Measurements from ENCODE around the gene PRSS50. TPM values are rescaled to one million over a fixed set of nuclear protein-coding genes. Genes with fewer than 3 reads are reported as not detected.

The PRSS50 gene
- total RNA-seq, 1 donor from 2014 or later, result not detected

GRCh38 chr3:46677411-46677726 lies 40.3 kb downstream of the PRSS50 start:
- H3K4me3 ChIP-seq, result no peak overlapping the region
- H3K36me3 ChIP-seq, result peaks cover 10 to 39% of the 10 kb centered on the region in 2 donors
- H3K4me1 ChIP-seq, result no peaks in the 10 kb centered on the region
- no peak for DNase-seq (ENCODE audit: low spot score in 2 of 2)
- H3K9me3 ChIP-seq, result no peaks in the 10 kb centered on the region
- no peaks in the 10 kb centered on the region for H3K27me3 ChIP-seq
- no peak overlapping the region for H3K27ac ChIP-seq
- TF ChIP-seq CTCF (IDR thresholded peaks at IDR 0.05), result no peak
- intact Hi-C loops (cut with DNase I), result no loop called here

- no peak for DNase-seq (ENCODE audit: low spot score in 2 of 2)
- no peak overlapping the region for H3K27ac ChIP-seq
- no peak for TF ChIP-seq CTCF (IDR thresholded peaks at IDR 0.05)
- peaks cover 7 to 42% of the 10 kb centered on the region in 2 donors for H3K36me3 ChIP-seq
- no peak overlapping the region for H3K4me3 ChIP-seq
- H3K27me3 ChIP-seq, result no peaks in the 10 kb centered on the region
- intact Hi-C loops (cut with DNase I), result no loop called here
- no peaks in the 10 kb centered on the region for H3K4me1 ChIP-seq
- no peaks in the 10 kb centered on the region for H3K9me3 ChIP-seq
Measured at GRCh38 chr3:46676601-46677410, 40.9 kb downstream of the PRSS50 start.

DNA sequence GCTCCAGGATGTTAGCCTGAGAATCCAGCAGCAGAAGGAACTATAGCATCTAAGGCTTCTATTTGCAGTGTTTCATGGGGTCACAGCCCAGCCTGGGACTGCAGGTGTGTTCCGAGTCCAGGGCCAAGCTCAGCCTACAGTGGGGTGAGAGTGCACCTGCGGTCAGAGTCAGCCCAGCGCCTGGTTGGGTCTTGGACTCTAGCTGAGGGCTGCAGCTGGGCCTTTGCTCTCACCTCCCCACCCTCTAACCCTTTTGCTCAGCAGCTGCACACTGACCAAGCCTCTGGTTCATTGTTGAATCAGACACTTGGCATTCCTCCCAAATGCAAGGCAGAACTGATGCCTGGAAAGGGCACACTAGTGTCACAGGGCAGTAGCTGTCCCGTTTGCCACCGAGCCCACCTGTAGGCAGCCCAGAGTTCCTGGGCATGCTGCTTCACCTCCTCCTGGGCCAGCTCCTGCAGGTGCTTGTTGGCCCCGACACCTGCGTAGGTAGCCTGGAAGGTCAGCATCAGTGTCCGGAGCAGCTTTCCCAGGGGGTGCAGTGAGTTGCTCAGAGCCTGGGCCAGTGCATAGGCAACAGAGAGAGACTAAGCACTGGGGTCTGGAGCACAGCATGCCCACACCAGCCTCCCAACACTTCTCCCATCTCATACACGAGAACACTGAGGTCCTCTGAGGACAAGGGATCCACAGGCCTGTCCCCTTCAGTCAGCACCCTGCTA lies 41.7 kb downstream of the PRSS50 start:
- intact Hi-C loops (cut with DNase I), result no loop called here
- no peak overlapping the region for H3K4me3 ChIP-seq
- H3K27ac ChIP-seq, result no peak overlapping the region
- DNase-seq (ENCODE audit: low spot score in 2 of 2), result no peak
- no peak for TF ChIP-seq CTCF (IDR thresholded peaks at IDR 0.05)
- H3K4me1 ChIP-seq, result no peaks in the 10 kb centered on the region
- no peaks in the 10 kb centered on the region for H3K9me3 ChIP-seq
- no peaks in the 10 kb centered on the region for H3K27me3 ChIP-seq
- H3K36me3 ChIP-seq, result peaks cover 0 to 37% of the 10 kb centered on the region in 2 donors

DNA sequence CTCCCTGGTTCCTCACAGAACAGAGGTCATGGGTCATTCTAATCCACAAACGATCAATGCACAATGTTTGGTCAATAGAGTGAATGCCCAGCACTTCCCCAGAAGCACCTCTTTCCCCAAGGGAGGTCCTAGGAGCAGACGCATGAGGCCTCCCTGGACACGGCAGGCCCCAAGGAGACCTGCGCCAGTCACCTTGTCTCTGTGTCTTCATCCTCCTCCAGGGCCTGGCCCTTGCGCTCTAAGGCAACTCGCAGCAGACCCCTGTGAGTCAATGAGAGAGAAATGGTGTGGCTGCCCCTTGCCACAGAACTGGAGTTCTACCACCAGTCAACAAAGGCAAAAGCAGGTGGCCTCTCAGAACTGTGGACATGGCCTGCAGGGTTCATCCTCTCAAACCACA lies 42.2 kb downstream of the PRSS50 start:
- Histone ChIP-seq H3K9me3 (no peaks in the 10 kb centered on the region), H3K27me3 (no peaks in the 10 kb centered on the region), H3K4me3 (no peak overlapping the region), H3K36me3 (peaks cover 0 to 36% of the 10 kb centered on the region in 2 donors), H3K27ac (no peak overlapping the region), H3K4me1 (no peaks in the 10 kb centered on the region)
- no peak for TF ChIP-seq CTCF (IDR thresholded peaks at IDR 0.05)
- intact Hi-C loops (cut with DNase I), result no loop called here
- DNase-seq (ENCODE audit: low spot score in 2 of 2), result no peak

- H3K4me1 ChIP-seq, result no peaks in the 10 kb centered on the region
- TF ChIP-seq CTCF (IDR thresholded peaks at IDR 0.05), result no peak
- no peak overlapping the region for H3K27ac ChIP-seq
- no peak overlapping the region for H3K4me3 ChIP-seq
- no peaks in the 10 kb centered on the region for H3K27me3 ChIP-seq
- peaks cover 0 to 36% of the 10 kb centered on the region in 2 donors for H3K36me3 ChIP-seq
- no peaks in the 10 kb centered on the region for H3K9me3 ChIP-seq
- peak in 1 of 2 donors; percentile 49 for DNase-seq (ENCODE audit: low spot score in 2 of 2)
- intact Hi-C loops (cut with DNase I), result no loop called here
Measured at GRCh38 chr3:46674031-46674845, 43.4 kb downstream of the PRSS50 start.
